GM21528 (cell line): Measurements from ENCODE around the gene REXO5.

Source experiments
- ATAC-seq: cut with Tn5 transposase; IDR thresholded peaks from one replicate; pipeline ENCODE4 v1.9.1; 2021; ENCODE audit warnings: mild to moderate bottlenecking, moderate library complexity; ENCODE audit not compliant: unreplicated experiment, low FRiP score

Gene REXO5

GRCh38 chr16:20868890-20869289, 62.6 kb downstream of the REXO5 start:
- ATAC-seq = no peak

GRCh38 chr16:20870122-20870820, 63.9 kb downstream of the REXO5 start:
- ATAC-seq = no peak

- no peak for ATAC-seq
Observed at GRCh38 chr16:20871258-20871657, 64.9 kb downstream of the REXO5 start.

GRCh38 chr16:20871941-20872815, 65.9 kb downstream of the REXO5 start:
- ATAC-seq = no peak

GRCh38 chr16:20873331-20873730, 67.0 kb downstream of the REXO5 start:
- no peak for ATAC-seq

- no peak for ATAC-seq
Observed at GRCh38 chr16:20874088-20874581, 67.8 kb downstream of the REXO5 start.

- no peak for ATAC-seq
Observed at GRCh38 chr16:20875355-20875650, 69.0 kb downstream of the REXO5 start.

GRCh38 chr16:20878682-20879147, 72.4 kb downstream of the REXO5 start:
- ATAC-seq = no peak

GRCh38 chr16:20879175-20880040, 73.1 kb downstream of the REXO5 start:
- ATAC-seq = no peak

- ATAC-seq = no peak
Observed at GRCh38 chr16:20880867-20881502, 74.7 kb downstream of the REXO5 start.

- no peak for ATAC-seq
Observed at GRCh38 chr16:20881503-20881878, 75.2 kb downstream of the REXO5 start.

GRCh38 chr16:20883554-20884239, 77.4 kb downstream of the REXO5 start:
- ATAC-seq = no peak

GRCh38 chr16:20884240-20884556, 77.9 kb downstream of the REXO5 start:
- no peak for ATAC-seq

GRCh38 chr16:20886320-20886719, 80.0 kb downstream of the REXO5 start:
- no peak for ATAC-seq

- no peak for ATAC-seq
Observed at GRCh38 chr16:20887207-20887606, 80.9 kb downstream of the REXO5 start.

GRCh38 chr16:20889625-20890275, 83.4 kb downstream of the REXO5 start:
- ATAC-seq = no peak

GRCh38 chr16:20894388-20894787, 88.1 kb downstream of the REXO5 start:
- ATAC-seq = no peak

- ATAC-seq = no peak
Observed at GRCh38 chr16:20897253-20897897, 91.0 kb downstream of the REXO5 start.

- ATAC-seq = no peak
Observed at GRCh38 chr16:20897922-20898321, 91.6 kb downstream of the REXO5 start.
